Vagina (tissue), 2 donors: ENCODE measurements around the gene MAML2. TPM values are rescaled to one million over a fixed set of nuclear protein-coding genes. Genes with fewer than 3 reads are reported as not detected.

ENCODE experiments used
- DNase-seq, 2 donors: peaks; one replicate each; pipeline ENCODE4 v3.0.0-alpha.2; 2017; ENCODE audit errors: extremely low spot score in 2 of 2
- H3K27ac ChIP-seq: fragments of 200-600 bp; sonication (generic); one replicate; pipeline ENCODE4 v1.5.1; 2019
- H3K27me3 ChIP-seq: fragments of 200-600 bp; sonication (generic); one replicate; pipeline ENCODE4 v1.5.1; 2019
- H3K36me3 ChIP-seq, 2 donors: fragments of 200-600 bp; sonication (generic); one replicate each; pipeline ENCODE4 v1.5.1; 2017 to 2019
- H3K4me1 ChIP-seq: fragments of 200-600 bp; sonication (generic); one replicate; pipeline ENCODE4 v1.5.1; 2019
- H3K4me3 ChIP-seq, 2 donors: fragments of 200-600 bp; sonication (generic); 1 replicate in 1 of 2; 2 replicates in 1 of 2; pipeline ENCODE4 v1.5.1; 2016 to 2019
- H3K9me3 ChIP-seq: fragments of 200-600 bp; sonication (generic); one replicate; pipeline ENCODE4 v1.5.1; 2019
- CTCF ChIP-seq, 3 experiments: fragments of 450-650 bp in 2 of 3; fragments of 200-600 bp in 1 of 3; sonication (generic) in 1 of 3; IDR thresholded peaks; one replicate each; pipeline ENCODE4 v1.5.1; 2017 to 2019; ENCODE audit warnings: antibody characterized with exemption in 3 of 3, mild to moderate bottlenecking in 2 of 3, moderate library complexity in 2 of 3
- POLR2A ChIP-seq, 2 donors: fragments of 450-650 bp; IDR thresholded peaks; one replicate each; pipeline ENCODE4 v1.6.1; 2017; ENCODE audit warnings: antibody characterized with exemption in 2 of 2, mild to moderate bottlenecking in 2 of 2, moderate library complexity in 2 of 2
- POLR2AphosphoS5 ChIP-seq, 2 donors: sonication (generic); formaldehyde crosslinking; IDR thresholded peaks; one replicate each; pipeline ENCODE4 v1.9.0; 2017; ENCODE audit warnings: antibody characterized with exemption in 2 of 2, mild to moderate bottlenecking in 2 of 2, low read depth in 1 of 2; ENCODE audit not compliant: insufficient read depth in 1 of 2
- intact Hi-C: fragments of 100-400 bp; cut with DNase I; formaldehyde crosslinking; loops from one replicate; pipeline ENCODE4 v1.15.1; 2023
- total RNA-seq: library from RNA; depleted of rRNA; stranded (reverse); fragments of >200 nt; gene quantifications from one replicate; pipeline ENCODE4 v1.2.3, GENCODE V29; 2016

Gene MAML2
- total RNA-seq, 1 donor from 2014 or later: 36.3 TPM

- Histone ChIP-seq H3K36me3 (no peaks in the 10 kb centered on the region), H3K27ac (peak overlapping the region; percentile 73), H3K9me3 (no peaks in the 10 kb centered on the region), H3K4me1 (peaks cover 53% of the 10 kb centered on the region), H3K27me3 (no peaks in the 10 kb centered on the region), H3K4me3 (no peak overlapping the region)
- intact Hi-C loops: no loop called here
- no peak for DNase-seq
- TF ChIP-seq POLR2A (IDR thresholded peaks at IDR 0.05) (no peak), POLR2AphosphoS5 (IDR thresholded peaks at IDR 0.05; ENCODE audit: insufficient read depth in 1 of 2, low read depth in 1 of 2) (no peak), CTCF (IDR thresholded peaks at IDR 0.05) (no peak)
Observed at GRCh38 chr11:96237766-96238266, 105.2 kb downstream of the MAML2 start.

DNA sequence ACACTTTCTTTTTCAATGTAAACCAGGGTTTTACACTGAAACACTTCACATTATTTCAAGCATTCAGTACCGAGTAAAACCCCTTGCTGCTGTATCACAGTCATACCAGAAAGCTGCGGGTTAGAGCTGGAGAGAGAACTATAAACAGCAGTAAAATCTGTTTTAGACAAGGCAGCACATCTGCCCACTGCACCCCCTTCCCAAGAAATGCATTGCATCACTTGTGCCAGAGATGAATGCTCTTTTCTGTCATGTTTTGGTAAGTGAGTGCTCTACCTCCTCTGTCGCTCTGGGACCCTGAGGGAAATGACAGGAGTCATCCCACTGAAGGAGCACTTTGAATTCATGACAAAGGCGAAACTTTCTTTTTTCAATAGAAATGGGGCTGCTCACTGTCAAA lies 107.2 kb downstream of the MAML2 start:
- intact Hi-C loops: no loop called here
- Histone ChIP-seq H3K27me3 (no peaks in the 10 kb centered on the region), H3K27ac (peak overlapping the region; percentile 62), H3K4me3 (no peak overlapping the region), H3K9me3 (no peaks in the 10 kb centered on the region), H3K36me3 (no peaks in the 10 kb centered on the region), H3K4me1 (peaks cover 42% of the 10 kb centered on the region)
- no peak for DNase-seq
- no peak for TF ChIP-seq CTCF (IDR thresholded peaks at IDR 0.05)

DNA sequence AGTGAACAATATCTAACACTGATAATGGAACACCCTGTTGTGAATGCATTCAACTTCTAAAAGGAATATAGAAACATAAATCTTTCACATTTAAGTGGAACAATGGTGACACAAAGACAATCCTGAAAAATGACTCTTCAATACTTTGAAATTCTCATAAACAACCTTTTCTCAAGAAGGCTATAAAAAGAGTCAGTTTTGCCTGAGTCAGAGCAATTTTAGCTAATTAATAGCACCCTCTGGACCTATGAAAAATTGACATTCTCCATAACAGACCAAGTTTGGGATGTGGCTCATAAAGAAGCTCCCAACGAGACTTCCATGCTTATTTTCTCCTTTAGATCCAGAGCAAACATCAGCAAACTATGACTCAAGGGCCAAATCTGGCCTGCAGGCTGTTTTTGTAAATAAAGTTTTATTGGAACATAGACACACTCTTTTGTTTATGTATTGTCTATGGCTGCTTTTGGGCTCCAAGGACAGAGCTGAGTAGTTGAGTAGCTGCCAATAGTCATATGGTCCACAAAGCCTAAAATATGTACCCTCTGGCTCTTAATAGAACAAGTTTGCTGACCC lies 108.0 kb downstream of the MAML2 start:
- no peaks in the 10 kb centered on the region for H3K36me3 ChIP-seq
- peak overlapping the region; percentile 62 for H3K27ac ChIP-seq
- no peak for DNase-seq
- peaks cover 47% of the 10 kb centered on the region for H3K4me1 ChIP-seq
- H3K4me3 ChIP-seq: no peak overlapping the region
- TF ChIP-seq POLR2A (IDR thresholded peaks at IDR 0.05) (no peak), CTCF (IDR thresholded peaks at IDR 0.05) (no peak), POLR2AphosphoS5 (IDR thresholded peaks at IDR 0.05; ENCODE audit: insufficient read depth in 1 of 2, low read depth in 1 of 2) (no peak)
- intact Hi-C loops: no loop called here
- H3K27me3 ChIP-seq: no peaks in the 10 kb centered on the region
- no peaks in the 10 kb centered on the region for H3K9me3 ChIP-seq

GRCh38 chr11:96232132-96232531 lies 110.9 kb downstream of the MAML2 start:
- intact Hi-C loops: no loop called here
- H3K27me3 ChIP-seq: no peaks in the 10 kb centered on the region
- no peak overlapping the region for H3K4me3 ChIP-seq
- H3K27ac ChIP-seq: no peak overlapping the region
- H3K9me3 ChIP-seq: no peaks in the 10 kb centered on the region
- TF ChIP-seq POLR2AphosphoS5 (IDR thresholded peaks at IDR 0.05; ENCODE audit: insufficient read depth in 1 of 2, low read depth in 1 of 2) (no peak), CTCF (IDR thresholded peaks at IDR 0.05) (no peak), POLR2A (IDR thresholded peaks at IDR 0.05) (no peak)
- no peak for DNase-seq
- peaks cover 48% of the 10 kb centered on the region for H3K4me1 ChIP-seq
- H3K36me3 ChIP-seq: no peaks in the 10 kb centered on the region

DNA sequence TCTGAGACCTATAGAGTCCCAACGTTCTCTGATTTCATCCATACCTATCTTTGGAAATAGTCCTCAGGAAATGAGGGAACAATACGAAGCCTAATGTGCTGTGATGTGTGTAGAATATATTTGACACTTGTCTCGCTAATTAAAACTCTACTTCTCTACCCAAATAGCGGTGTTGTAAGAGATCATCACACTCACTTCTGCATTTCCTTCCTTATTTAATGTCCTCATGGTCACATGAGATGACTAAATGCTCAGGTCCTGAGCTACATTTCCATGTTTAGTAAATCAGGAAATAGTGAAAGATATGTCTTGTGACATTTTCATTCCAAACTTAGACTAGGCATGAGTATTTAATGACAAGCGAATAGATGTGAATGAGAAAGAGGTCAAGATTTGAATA lies 112.3 kb downstream of the MAML2 start:
- peaks cover 54% of the 10 kb centered on the region for H3K4me1 ChIP-seq

More for the DNA sequence above, 112.3 kb downstream of the MAML2 start:
- Histone ChIP-seq H3K4me3 (no peak overlapping the region), H3K27me3 (no peaks in the 10 kb centered on the region), H3K9me3 (no peaks in the 10 kb centered on the region), H3K36me3 (no peaks in the 10 kb centered on the region), H3K27ac (no peak overlapping the region)
- intact Hi-C loops: no loop called here
- DNase-seq: no peak
- TF ChIP-seq CTCF (IDR thresholded peaks at IDR 0.05) (no peak), POLR2AphosphoS5 (IDR thresholded peaks at IDR 0.05; ENCODE audit: insufficient read depth in 1 of 2, low read depth in 1 of 2) (no peak), POLR2A (IDR thresholded peaks at IDR 0.05) (no peak)
